ENCODE results near the gene ZNF423. TPM values are rescaled to one million over a fixed set of nuclear protein-coding genes. Genes with fewer than 3 reads are reported as not detected.
A peak's percentile ranks its signal among the peaks of the same experiment; 100 is the strongest.

ZNF423 gene
- total and polyA plus RNA-seq, 4 donors: 1.1 to 14.8 (median 3.3) TPM

GRCh38 chr16:49709057-49709456 lies 146.9 kb downstream of the ZNF423 start:
- 74 to 81% methylated on average over 12 of the region's 12 CpGs for WGBS, 2 donors
- Histone ChIP-seq H3K9ac (ENCODE audit: insufficient read depth in 1 of 2, low read length in 2 of 2) (no peak overlapping the region), H3K9me3 (ENCODE audit: control insufficient read depth in 4 of 4, insufficient read depth in 3 of 4, low read length in 3 of 4) (peaks cover 0 to 8% (median 0%) of the 10 kb centered on the region in 4 donors), H3K4me3 (no peak overlapping the region), H3K4me1 (ENCODE audit: control insufficient read depth in 5 of 5, insufficient read depth in 5 of 5, low read length in 5 of 5) (peaks cover 0 to 4% (median 0%) of the 10 kb centered on the region in 5 donors), H3K36me3 (ENCODE audit: control insufficient read depth in 4 of 4, insufficient read depth in 4 of 4, low read length in 4 of 4) (no peaks in the 10 kb centered on the region), H3K27ac (ENCODE audit: low read depth in 1 of 2, low read length in 1 of 2) (no peak overlapping the region), H3K27me3 (ENCODE audit: control insufficient read depth in 3 of 3, insufficient read depth in 3 of 3, low read length in 2 of 3) (no peaks in the 10 kb centered on the region)
- no peak for ATAC-seq (ENCODE audit: insufficient read depth, low FRiP score)
- no peak for TF ChIP-seq CTCF (IDR thresholded peaks at IDR 0.05; ENCODE audit: control extremely low read depth, extremely low read depth)
- DNase-seq: peak in 1 of 3 donors; percentile 56

GRCh38 chr16:49708491-49708890 lies 147.4 kb downstream of the ZNF423 start:
- TF ChIP-seq CTCF (IDR thresholded peaks at IDR 0.05; ENCODE audit: control extremely low read depth, extremely low read depth): no peak
- no peaks in the 10 kb centered on the region for H3K27me3 ChIP-seq (ENCODE audit: control insufficient read depth in 3 of 3, insufficient read depth in 3 of 3, low read length in 2 of 3)
- WGBS, 2 donors: 86 to 98% methylated on average over 6 of the region's 6 CpGs

GRCh38 chr16:49706620-49707355 lies 149.1 kb downstream of the ZNF423 start:
- Histone ChIP-seq H3K27me3 (ENCODE audit: control insufficient read depth in 3 of 3, insufficient read depth in 3 of 3, low read length in 2 of 3) (no peaks in the 10 kb centered on the region), H3K4me1 (ENCODE audit: control insufficient read depth in 5 of 5, insufficient read depth in 5 of 5, low read length in 5 of 5) (peaks cover 0 to 26% (median 10%) of the 10 kb centered on the region in 5 donors), H3K27ac (ENCODE audit: low read depth in 1 of 2, low read length in 1 of 2) (no peak overlapping the region), H3K4me3 (no peak overlapping the region), H3K9me3 (ENCODE audit: control insufficient read depth in 4 of 4, insufficient read depth in 3 of 4, low read length in 3 of 4) (peaks cover 0 to 8% (median 0%) of the 10 kb centered on the region in 4 donors), H3K9ac (ENCODE audit: insufficient read depth in 1 of 2, low read length in 2 of 2) (no peak overlapping the region), H3K36me3 (ENCODE audit: control insufficient read depth in 4 of 4, insufficient read depth in 4 of 4, low read length in 4 of 4) (no peaks in the 10 kb centered on the region)
- TF ChIP-seq CTCF (IDR thresholded peaks at IDR 0.05; ENCODE audit: control extremely low read depth, extremely low read depth): no peak
- no peak for ATAC-seq (ENCODE audit: insufficient read depth, low FRiP score)
- 95 to 96% methylated on average over 11 of the region's 11 CpGs for WGBS, 2 donors
- no peak for DNase-seq

More at GRCh38 chr16:49708491-49708890, 147.4 kb downstream of the ZNF423 start:
- ATAC-seq (ENCODE audit: insufficient read depth, low FRiP score) (no peak), DNase-seq (no peak)
- Histone ChIP-seq H3K4me3 (no peak overlapping the region), H3K36me3 (ENCODE audit: control insufficient read depth in 4 of 4, insufficient read depth in 4 of 4, low read length in 4 of 4) (no peaks in the 10 kb centered on the region), H3K9ac (ENCODE audit: insufficient read depth in 1 of 2, low read length in 2 of 2) (no peak overlapping the region), H3K27ac (ENCODE audit: low read depth in 1 of 2, low read length in 1 of 2) (no peak overlapping the region), H3K9me3 (ENCODE audit: control insufficient read depth in 4 of 4, insufficient read depth in 3 of 4, low read length in 3 of 4) (peaks cover 0 to 8% (median 0%) of the 10 kb centered on the region in 4 donors), H3K4me1 (ENCODE audit: control insufficient read depth in 5 of 5, insufficient read depth in 5 of 5, low read length in 5 of 5) (peaks cover 0 to 9% (median 0%) of the 10 kb centered on the region in 5 donors)

All from lung (tissue), 12 donors.